ENCODE measurements around the gene FTO. TPM values are rescaled to one million over a fixed set of nuclear protein-coding genes. Genes with fewer than 3 reads are reported as not detected.
A peak's percentile ranks its signal among the peaks of the same experiment; 100 is the strongest.

The FTO gene
- total and polyA plus RNA-seq, 4 donors = 12.2 to 145 (median 57.7) TPM

DNA sequence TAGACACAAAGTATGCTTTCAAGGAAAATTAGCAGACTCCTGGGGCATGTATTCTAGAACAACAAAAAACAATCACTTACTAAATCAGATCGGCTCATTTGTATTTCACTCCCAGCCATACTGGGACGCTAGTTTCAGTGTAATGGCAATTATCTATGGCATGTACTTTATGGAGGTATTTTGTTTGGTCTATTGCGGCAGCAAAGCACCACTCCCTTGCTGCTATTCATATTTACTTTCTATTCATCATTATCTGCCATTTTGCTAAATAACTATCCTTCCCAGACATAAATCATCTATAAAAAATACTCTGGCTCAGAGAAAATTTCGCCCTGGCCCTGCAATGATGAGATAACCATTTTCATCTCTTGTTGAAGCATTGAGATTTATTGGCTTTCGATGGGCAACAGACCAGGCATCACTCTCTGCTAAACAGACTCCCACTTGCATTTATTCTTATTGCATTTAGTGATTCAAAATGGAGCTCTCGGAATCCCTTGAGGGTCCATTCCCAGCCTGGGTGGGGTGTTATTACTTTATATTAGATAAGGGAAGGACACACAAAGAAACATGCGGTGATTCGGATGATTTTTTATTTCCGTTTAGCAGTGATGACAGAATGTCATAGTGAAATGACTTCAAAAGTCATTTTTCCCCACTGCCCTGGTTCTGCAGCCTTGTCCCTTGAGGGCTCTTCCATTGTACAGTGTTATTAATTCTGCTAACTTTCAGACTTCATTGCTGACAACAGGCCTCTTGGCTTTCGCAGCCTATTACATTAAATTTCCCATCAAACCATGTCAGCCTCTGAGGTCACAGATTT lies 356.9 kb downstream of the FTO start:
- 90 to 96% methylated on average over 10 of the region's 10 CpGs for WGBS, 2 donors
- no peaks in the 10 kb centered on the region for H3K36me3 ChIP-seq (ENCODE audit: control insufficient read depth in 4 of 4, insufficient read depth in 4 of 4, low read length in 4 of 4)
- DNase-seq (no peak), ATAC-seq (ENCODE audit: insufficient read depth, low FRiP score) (no peak)
- no peak overlapping the region for H3K4me3 ChIP-seq
- H3K27ac ChIP-seq (ENCODE audit: low read depth in 1 of 2, low read length in 1 of 2) = no peak overlapping the region
- peaks cover 3 to 14% (median 6%) of the 10 kb centered on the region in 5 donors for H3K4me1 ChIP-seq (ENCODE audit: control insufficient read depth in 5 of 5, insufficient read depth in 5 of 5, low read length in 5 of 5)
- no peak overlapping the region for H3K9ac ChIP-seq (ENCODE audit: insufficient read depth in 1 of 2, low read length in 2 of 2)
- TF ChIP-seq, protein P1, sequence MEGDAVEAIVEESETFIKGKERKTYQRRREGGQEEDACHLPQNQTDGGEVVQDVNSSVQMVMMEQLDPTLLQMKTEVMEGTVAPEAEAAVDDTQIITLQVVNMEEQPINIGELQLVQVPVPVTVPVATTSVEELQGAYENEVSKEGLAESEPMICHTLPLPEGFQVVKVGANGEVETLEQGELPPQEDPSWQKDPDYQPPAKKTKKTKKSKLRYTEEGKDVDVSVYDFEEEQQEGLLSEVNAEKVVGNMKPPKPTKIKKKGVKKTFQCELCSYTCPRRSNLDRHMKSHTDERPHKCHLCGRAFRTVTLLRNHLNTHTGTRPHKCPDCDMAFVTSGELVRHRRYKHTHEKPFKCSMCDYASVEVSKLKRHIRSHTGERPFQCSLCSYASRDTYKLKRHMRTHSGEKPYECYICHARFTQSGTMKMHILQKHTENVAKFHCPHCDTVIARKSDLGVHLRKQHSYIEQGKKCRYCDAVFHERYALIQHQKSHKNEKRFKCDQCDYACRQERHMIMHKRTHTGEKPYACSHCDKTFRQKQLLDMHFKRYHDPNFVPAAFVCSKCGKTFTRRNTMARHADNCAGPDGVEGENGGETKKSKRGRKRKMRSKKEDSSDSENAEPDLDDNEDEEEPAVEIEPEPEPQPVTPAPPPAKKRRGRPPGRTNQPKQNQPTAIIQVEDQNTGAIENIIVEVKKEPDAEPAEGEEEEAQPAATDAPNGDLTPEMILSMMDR (IDR thresholded peaks at IDR 0.05; ENCODE audit: control extremely low read depth, extremely low read depth) = no peak
- H3K9me3 ChIP-seq (ENCODE audit: control insufficient read depth in 4 of 4, insufficient read depth in 3 of 4, low read length in 3 of 4) = no peaks in the 10 kb centered on the region
- H3K27me3 ChIP-seq (ENCODE audit: control insufficient read depth in 3 of 3, insufficient read depth in 3 of 3, low read length in 2 of 3) = no peaks in the 10 kb centered on the region

DNA sequence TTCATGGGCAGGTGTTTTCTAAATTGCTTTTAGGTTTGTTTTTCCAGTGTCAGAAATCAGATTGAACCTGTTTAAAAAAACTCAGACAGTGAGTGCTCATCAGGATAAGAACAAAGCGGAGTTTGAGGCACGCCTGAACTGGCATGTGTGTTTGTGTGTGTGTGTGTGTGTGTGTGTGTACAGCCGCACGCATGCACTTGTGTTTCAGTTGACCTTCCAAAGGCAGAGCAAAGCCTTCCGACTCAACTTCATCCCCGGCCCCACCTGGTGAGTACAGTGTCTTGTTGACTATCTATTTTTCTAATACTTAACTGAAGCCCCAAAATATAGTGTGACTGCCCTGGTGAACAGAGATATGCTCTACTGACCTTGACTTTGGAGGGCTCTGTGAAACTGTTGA lies 357.5 kb downstream of the FTO start:
- peaks cover 3 to 14% (median 7%) of the 10 kb centered on the region in 5 donors for H3K4me1 ChIP-seq (ENCODE audit: control insufficient read depth in 5 of 5, insufficient read depth in 5 of 5, low read length in 5 of 5)
- no peak overlapping the region for H3K4me3 ChIP-seq
- no peak overlapping the region for H3K27ac ChIP-seq (ENCODE audit: low read depth in 1 of 2, low read length in 1 of 2)
- H3K9ac ChIP-seq (ENCODE audit: insufficient read depth in 1 of 2, low read length in 2 of 2) = no peak overlapping the region
- no peaks in the 10 kb centered on the region for H3K36me3 ChIP-seq (ENCODE audit: control insufficient read depth in 4 of 4, insufficient read depth in 4 of 4, low read length in 4 of 4)
- TF ChIP-seq, protein P1 (IDR thresholded peaks at IDR 0.05; ENCODE audit: control extremely low read depth, extremely low read depth) = no peak
- ATAC-seq (ENCODE audit: insufficient read depth, low FRiP score) = no peak
- no peak for DNase-seq
- 96% methylated on average over 6 of the region's 6 CpGs for WGBS, 2 donors
- H3K9me3 ChIP-seq (ENCODE audit: control insufficient read depth in 4 of 4, insufficient read depth in 3 of 4, low read length in 3 of 4) = no peaks in the 10 kb centered on the region
- H3K27me3 ChIP-seq (ENCODE audit: control insufficient read depth in 3 of 3, insufficient read depth in 3 of 3, low read length in 2 of 3) = no peaks in the 10 kb centered on the region

DNA sequence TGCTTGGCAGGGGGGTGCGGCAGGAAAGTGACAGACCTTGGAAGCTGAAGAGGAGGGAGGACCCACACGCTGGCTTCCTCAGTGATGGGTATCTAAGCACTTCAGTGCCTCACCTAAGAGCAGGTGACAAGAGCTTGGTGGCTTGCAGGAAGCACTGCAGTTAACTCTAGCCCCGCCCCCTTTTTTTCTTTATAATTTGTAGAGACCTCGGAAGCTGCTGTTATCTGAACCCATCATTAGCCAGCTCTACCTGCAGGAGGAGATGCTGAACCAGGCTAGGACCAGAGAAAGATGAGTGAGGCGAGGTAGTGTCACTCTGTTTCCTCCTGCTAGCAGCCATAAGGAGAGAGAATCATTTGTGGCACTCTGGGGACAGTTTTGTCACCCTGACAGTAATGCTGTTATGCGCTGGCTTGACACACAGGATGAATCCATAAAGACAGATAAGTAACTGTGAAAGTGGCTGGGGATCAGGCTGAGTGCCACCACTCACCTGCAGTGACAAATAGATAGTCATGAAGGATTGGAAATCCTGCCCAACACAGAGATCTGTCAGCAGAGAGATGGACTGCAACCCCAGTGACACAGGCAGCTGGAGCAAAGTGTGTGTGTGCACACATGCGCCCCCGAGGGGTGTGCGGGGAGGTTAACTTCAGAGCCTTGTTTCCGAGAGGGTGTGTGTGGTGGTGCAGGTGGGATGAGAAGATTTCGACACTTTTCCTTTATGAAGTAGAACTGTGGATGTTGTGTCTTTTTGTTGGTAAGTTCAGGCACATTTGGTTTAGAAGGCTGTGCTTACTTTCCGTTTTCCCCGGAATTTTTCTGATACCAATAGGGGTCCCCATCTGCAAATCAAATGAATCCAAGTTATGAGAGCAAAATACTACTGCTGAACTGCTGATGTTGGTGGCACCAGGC lies 358.7 kb downstream of the FTO start:
- no peak for ATAC-seq (ENCODE audit: insufficient read depth, low FRiP score)
- peaks cover 3 to 14% (median 7%) of the 10 kb centered on the region in 5 donors for H3K4me1 ChIP-seq (ENCODE audit: control insufficient read depth in 5 of 5, insufficient read depth in 5 of 5, low read length in 5 of 5)
- H3K9me3 ChIP-seq (ENCODE audit: control insufficient read depth in 4 of 4, insufficient read depth in 3 of 4, low read length in 3 of 4) = no peaks in the 10 kb centered on the region
- H3K4me3 ChIP-seq = no peak overlapping the region
- H3K27me3 ChIP-seq (ENCODE audit: control insufficient read depth in 3 of 3, insufficient read depth in 3 of 3, low read length in 2 of 3) = no peaks in the 10 kb centered on the region
- WGBS, 2 donors = 76 to 79% methylated on average over 13 of the region's 13 CpGs
- H3K27ac ChIP-seq (ENCODE audit: low read depth in 1 of 2, low read length in 1 of 2) = no peak overlapping the region
- TF ChIP-seq, protein P1 (IDR thresholded peaks at IDR 0.05; ENCODE audit: control extremely low read depth, extremely low read depth) = no peak
- peak overlapping the region in 1 of 2 donors; percentile 7 for H3K9ac ChIP-seq (ENCODE audit: insufficient read depth in 1 of 2, low read length in 2 of 2)
- DNase-seq = no peak
- H3K36me3 ChIP-seq (ENCODE audit: control insufficient read depth in 4 of 4, insufficient read depth in 4 of 4, low read length in 4 of 4) = no peaks in the 10 kb centered on the region
